ENCODE data around the gene ASB18. TPM values are rescaled to one million over a fixed set of nuclear protein-coding genes. Genes with fewer than 3 reads are reported as not detected.

ASB18 gene
- polyA plus RNA-seq, 3 donors: not detected

DNA sequence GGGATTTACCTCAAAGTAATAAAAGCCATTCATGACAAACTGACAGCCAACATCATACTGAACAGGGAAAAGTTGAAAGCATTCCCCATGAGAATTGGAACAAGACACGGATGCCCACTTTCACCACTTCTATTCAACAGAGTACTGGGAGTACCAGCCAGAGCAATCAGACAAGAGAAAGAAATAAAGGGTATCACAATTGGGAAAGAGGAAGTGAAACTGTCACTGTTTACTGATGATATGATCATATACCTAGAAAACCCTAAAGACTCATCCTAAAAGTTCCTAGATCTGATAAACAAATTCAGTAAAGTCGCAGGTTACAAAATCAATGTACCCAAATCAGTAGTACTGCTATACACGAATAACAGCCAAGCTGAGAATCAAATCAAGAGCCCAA is 17.2 kb upstream of the ASB18 start:
- Histone ChIP-seq H3K27me3 (ENCODE audit: control insufficient read depth in 2 of 2, insufficient read depth in 2 of 2, low read length in 2 of 2) (no peaks in the 10 kb centered on the region), H3K4me3 (replicated peaks in 1 of 3; ENCODE audit: low read depth in 2 of 3, low read length in 3 of 3) (no peak overlapping the region), H3K4me1 (ENCODE audit: control insufficient read depth in 1 of 2, insufficient read depth in 2 of 2, low read length in 2 of 2) (no peaks in the 10 kb centered on the region), H3K36me3 (replicated peaks in 1 of 2; ENCODE audit: control insufficient read depth in 1 of 2, insufficient read depth in 2 of 2, low read length in 2 of 2) (no peaks in the 10 kb centered on the region), H4K20me1 (ENCODE audit: insufficient read depth, low read length) (no peaks in the 10 kb centered on the region), H3K79me2 (ENCODE audit: insufficient read depth, low read length) (no peaks in the 10 kb centered on the region), H3K9me3 (replicated peaks in 1 of 2; ENCODE audit: control insufficient read depth in 1 of 2, insufficient read depth in 1 of 2, low read length in 2 of 2) (peaks cover 10 to 13% of the 10 kb centered on the region in 2 donors), H3K9ac (ENCODE audit: insufficient read depth, low read length, poor library complexity, severe bottlenecking) (no peak overlapping the region), H3K27ac (ENCODE audit: low read depth in 1 of 2, low read length in 2 of 2) (no peak overlapping the region), H3K4me2 (replicated peaks; ENCODE audit: extremely low read depth, low read length, poor library complexity, severe bottlenecking) (no peak overlapping the region), H2AFZ (ENCODE audit: insufficient read depth, low read depth, low read length, poor library complexity, severe bottlenecking) (no peak overlapping the region)
- no peak overlapping the region for H3K4me3 Mint-ChIP-seq
- H3K36me3 Mint-ChIP-seq: no peaks in the 10 kb centered on the region
- intact Hi-C loops (cut with micrococcal nuclease): no loop called here
- no peaks in the 10 kb centered on the region for H3K4me1 Mint-ChIP-seq
- H3K27ac Mint-ChIP-seq: no peak overlapping the region
- peaks cover 0 to 2% (median 0%) of the 10 kb centered on the region in 3 donors for H3K27me3 Mint-ChIP-seq (ENCODE audit: low read depth in 3 of 3)
- WGBS (ENCODE audit: insufficient coverage): 86% methylated on average over 2 of the region's 3 CpGs
- peaks cover 2 to 23% (median 21%) of the 10 kb centered on the region in 7 donors for H3K9me3 Mint-ChIP-seq
- DNase-seq: no peak
- TF ChIP-seq, protein P1, sequence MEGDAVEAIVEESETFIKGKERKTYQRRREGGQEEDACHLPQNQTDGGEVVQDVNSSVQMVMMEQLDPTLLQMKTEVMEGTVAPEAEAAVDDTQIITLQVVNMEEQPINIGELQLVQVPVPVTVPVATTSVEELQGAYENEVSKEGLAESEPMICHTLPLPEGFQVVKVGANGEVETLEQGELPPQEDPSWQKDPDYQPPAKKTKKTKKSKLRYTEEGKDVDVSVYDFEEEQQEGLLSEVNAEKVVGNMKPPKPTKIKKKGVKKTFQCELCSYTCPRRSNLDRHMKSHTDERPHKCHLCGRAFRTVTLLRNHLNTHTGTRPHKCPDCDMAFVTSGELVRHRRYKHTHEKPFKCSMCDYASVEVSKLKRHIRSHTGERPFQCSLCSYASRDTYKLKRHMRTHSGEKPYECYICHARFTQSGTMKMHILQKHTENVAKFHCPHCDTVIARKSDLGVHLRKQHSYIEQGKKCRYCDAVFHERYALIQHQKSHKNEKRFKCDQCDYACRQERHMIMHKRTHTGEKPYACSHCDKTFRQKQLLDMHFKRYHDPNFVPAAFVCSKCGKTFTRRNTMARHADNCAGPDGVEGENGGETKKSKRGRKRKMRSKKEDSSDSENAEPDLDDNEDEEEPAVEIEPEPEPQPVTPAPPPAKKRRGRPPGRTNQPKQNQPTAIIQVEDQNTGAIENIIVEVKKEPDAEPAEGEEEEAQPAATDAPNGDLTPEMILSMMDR (IDR thresholded peaks at IDR 0.05): no peak

DNA sequence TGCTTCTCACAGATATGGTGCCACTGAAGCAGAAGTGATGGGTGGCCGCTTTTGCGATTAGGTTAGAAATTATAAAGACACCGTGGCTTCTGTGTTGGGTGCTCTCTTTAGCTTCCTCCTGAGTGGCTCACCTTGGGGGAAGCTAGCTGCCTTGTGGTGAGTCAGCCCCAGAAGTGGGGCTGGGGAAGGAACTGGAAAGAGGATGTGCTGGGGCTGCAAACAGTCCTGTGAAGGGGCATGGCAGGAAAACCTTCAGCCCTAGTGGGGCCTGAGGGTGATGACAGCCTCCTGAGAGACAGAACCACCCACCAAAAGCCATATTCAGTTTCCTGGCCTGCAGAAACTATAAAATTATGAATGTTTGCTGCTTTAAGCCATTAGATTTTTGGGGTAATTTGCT is 8.9 kb upstream of the ASB18 start:
- Mint-ChIP-seq H3K9me3 (peaks cover 26 to 44% (median 34%) of the 10 kb centered on the region in 7 donors), H3K27me3 (ENCODE audit: low read depth in 3 of 3) (peaks cover 0 to 2% (median 2%) of the 10 kb centered on the region in 3 donors), H3K4me1 (no peaks in the 10 kb centered on the region), H3K27ac (no peak overlapping the region), H3K36me3 (no peaks in the 10 kb centered on the region), H3K4me3 (no peak overlapping the region)
- Histone ChIP-seq H3K4me2 (replicated peaks; ENCODE audit: extremely low read depth, low read length, poor library complexity, severe bottlenecking) (no peak overlapping the region), H3K36me3 (replicated peaks in 1 of 2; ENCODE audit: control insufficient read depth in 1 of 2, insufficient read depth in 2 of 2, low read length in 2 of 2) (no peaks in the 10 kb centered on the region), H3K9me3 (replicated peaks in 1 of 2; ENCODE audit: control insufficient read depth in 1 of 2, insufficient read depth in 1 of 2, low read length in 2 of 2) (peaks cover 20 to 27% of the 10 kb centered on the region in 2 donors), H2AFZ (ENCODE audit: insufficient read depth, low read depth, low read length, poor library complexity, severe bottlenecking) (no peak overlapping the region), H3K4me1 (ENCODE audit: control insufficient read depth in 1 of 2, insufficient read depth in 2 of 2, low read length in 2 of 2) (no peaks in the 10 kb centered on the region), H3K27ac (ENCODE audit: low read depth in 1 of 2, low read length in 2 of 2) (no peak overlapping the region), H4K20me1 (ENCODE audit: insufficient read depth, low read length) (no peaks in the 10 kb centered on the region), H3K4me3 (replicated peaks in 1 of 3; ENCODE audit: low read depth in 2 of 3, low read length in 3 of 3) (no peak overlapping the region), H3K79me2 (ENCODE audit: insufficient read depth, low read length) (no peaks in the 10 kb centered on the region), H3K27me3 (ENCODE audit: control insufficient read depth in 2 of 2, insufficient read depth in 2 of 2, low read length in 2 of 2) (no peaks in the 10 kb centered on the region), H3K9ac (ENCODE audit: insufficient read depth, low read length, poor library complexity, severe bottlenecking) (no peak overlapping the region)
- TF ChIP-seq, protein P1 (IDR thresholded peaks at IDR 0.05): no peak
- intact Hi-C loops (cut with micrococcal nuclease): no loop called here
- DNase-seq: no peak
- WGBS (ENCODE audit: insufficient coverage): 80% methylated on average over 3 of the region's 3 CpGs
